Spleen (tissue), 7 donors: ENCODE results near the gene PLXNB2.
"Not testable (repeated sequence)": the region's sequence is repeated elsewhere in the genome, so short reads cannot be mapped to it uniquely, and the experiment has no call there.

Experiments
- POLR2A ChIP-seq, 3 donors: fragments of 450-650 bp; IDR thresholded peaks; one replicate each; pipeline ENCODE4 v1.5.1; 2017; ENCODE audit warnings: antibody characterized with exemption in 3 of 3, mild to moderate bottlenecking in 1 of 3
- POLR2AphosphoS5 ChIP-seq, 3 donors: sonication (generic); formaldehyde crosslinking; IDR thresholded peaks; one replicate each; pipeline ENCODE4 v1.5.1; 2017; ENCODE audit warnings: antibody characterized with exemption in 3 of 3
- TF ChIP-seq, protein P1 (sequence below), 11 experiments: fragments of 200-600 bp in 7 of 11; fragments of 450-650 bp in 4 of 11; sonication (generic) in 4 of 11; IDR thresholded peaks in 8 of 11; conservative IDR thresholded peaks in 3 of 11; 1 replicate in 7 of 11; 2 replicates in 4 of 11; pipeline versions ENCODE4 v1.4.0 to v1.8.0; 2016 to 2021; ENCODE audit warnings: antibody characterized with exemption in 11 of 11, inconsistent platforms in 4 of 11, mild to moderate bottlenecking in 1 of 11
- donor health status: DM: no; HTN: no; CAD: no; lungs with moderate emphysema.
- donor health status: DM: no; HTN: no; CAD: no.
- donor health status: DM: no; HTN: no; CAD: no.

DNA sequence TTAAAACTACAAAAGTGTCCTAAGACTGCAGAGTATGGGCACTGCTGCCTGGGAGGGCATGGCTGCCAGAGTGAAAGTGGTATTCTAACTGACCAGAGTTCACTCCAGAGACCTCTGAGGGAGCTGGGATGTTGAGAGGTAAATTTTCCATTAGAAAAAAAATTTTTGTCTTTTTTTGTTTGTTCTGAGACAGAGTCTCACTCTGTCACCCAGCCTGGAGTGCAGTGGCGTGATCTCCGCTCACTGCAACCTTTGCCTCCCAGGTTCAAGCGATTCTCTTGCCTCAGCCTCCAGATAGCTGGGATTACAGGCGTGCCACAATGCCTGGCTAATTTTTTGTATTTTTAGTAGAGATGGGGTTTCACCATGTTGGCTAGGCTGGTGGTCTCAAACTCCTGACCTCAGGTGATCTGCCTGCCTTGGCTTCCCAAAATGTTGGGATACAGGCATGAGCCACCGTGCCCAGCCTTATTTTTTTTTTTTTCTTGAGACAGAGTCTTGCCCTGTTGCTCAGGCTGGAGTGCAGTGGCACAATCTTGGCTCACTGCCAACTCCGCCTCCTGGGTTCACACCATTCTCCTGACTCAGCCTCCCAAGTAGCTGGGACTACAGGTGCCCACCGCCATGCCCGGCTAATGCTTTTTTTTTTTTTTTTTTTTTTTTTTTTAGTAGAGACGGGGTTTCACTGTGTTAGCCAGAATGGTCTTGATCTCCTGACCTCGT, 15.1 kb upstream of the PLXNB2 start:
- TF ChIP-seq, protein P1, sequence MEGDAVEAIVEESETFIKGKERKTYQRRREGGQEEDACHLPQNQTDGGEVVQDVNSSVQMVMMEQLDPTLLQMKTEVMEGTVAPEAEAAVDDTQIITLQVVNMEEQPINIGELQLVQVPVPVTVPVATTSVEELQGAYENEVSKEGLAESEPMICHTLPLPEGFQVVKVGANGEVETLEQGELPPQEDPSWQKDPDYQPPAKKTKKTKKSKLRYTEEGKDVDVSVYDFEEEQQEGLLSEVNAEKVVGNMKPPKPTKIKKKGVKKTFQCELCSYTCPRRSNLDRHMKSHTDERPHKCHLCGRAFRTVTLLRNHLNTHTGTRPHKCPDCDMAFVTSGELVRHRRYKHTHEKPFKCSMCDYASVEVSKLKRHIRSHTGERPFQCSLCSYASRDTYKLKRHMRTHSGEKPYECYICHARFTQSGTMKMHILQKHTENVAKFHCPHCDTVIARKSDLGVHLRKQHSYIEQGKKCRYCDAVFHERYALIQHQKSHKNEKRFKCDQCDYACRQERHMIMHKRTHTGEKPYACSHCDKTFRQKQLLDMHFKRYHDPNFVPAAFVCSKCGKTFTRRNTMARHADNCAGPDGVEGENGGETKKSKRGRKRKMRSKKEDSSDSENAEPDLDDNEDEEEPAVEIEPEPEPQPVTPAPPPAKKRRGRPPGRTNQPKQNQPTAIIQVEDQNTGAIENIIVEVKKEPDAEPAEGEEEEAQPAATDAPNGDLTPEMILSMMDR (IDR thresholded peaks at IDR 0.05 in 8 of 11, conservative IDR thresholded peaks at IDR 0.05 in 3 of 11) = not testable (repeated sequence)
- TF ChIP-seq POLR2AphosphoS5, POLR2A (IDR thresholded peaks at IDR 0.05): not testable (repeated sequence)
